Fibroblast of lung (primary cell): Measurements from ENCODE around the gene JMY. TPM values are rescaled to one million over a fixed set of nuclear protein-coding genes. Genes with fewer than 3 reads are reported as not detected.
A peak's percentile ranks its signal among the peaks of the same experiment; 100 is the strongest.

Source experiments
- DNase-seq, 2 donors: peaks; one replicate each; pipeline versions ENCODE4 v3.0.0 to v3.0.0-alpha.2; 2010; ENCODE audit warnings: low read depth in 2 of 2
- H2AFZ ChIP-seq: 2 replicates; pipeline ENCODE4 v1.5.1; 2012; ENCODE audit warnings: low read length, control low read depth, inconsistent platforms
- H3K27ac ChIP-seq: 2 replicates; pipeline ENCODE4 v1.5.1; 2011; ENCODE audit warnings: low read length, control low read depth; ENCODE audit not compliant: insufficient read depth
- H3K27me3 ChIP-seq: 2 replicates; pipeline ENCODE4 v1.5.1; 2011; ENCODE audit warnings: mild to moderate bottlenecking, low read length; ENCODE audit not compliant: control insufficient read depth, insufficient read depth
- H3K36me3 ChIP-seq: 2 replicates; pipeline ENCODE4 v1.5.1; 2011; ENCODE audit warnings: low read length; ENCODE audit not compliant: control insufficient read depth, insufficient read depth
- H3K4me1 ChIP-seq: 2 replicates; pipeline ENCODE4 v1.5.1; 2011; ENCODE audit warnings: low read length; ENCODE audit not compliant: control insufficient read depth, insufficient read depth; ENCODE audit errors: extremely low read depth
- H3K4me2 ChIP-seq: 2 replicates; pipeline ENCODE4 v1.5.1; 2011; ENCODE audit warnings: low read length, control low read depth; ENCODE audit not compliant: insufficient read depth; ENCODE audit errors: extremely low read depth
- H3K4me3 ChIP-seq, 4 experiments: fragments of 200-600 bp in 1 of 4; sonication (generic) in 1 of 4; replicated peaks in 1 of 4; 2 replicates each; pipeline ENCODE4 v1.5.1; 2011 to 2016; ENCODE audit warnings: low read length in 4 of 4, low read depth in 3 of 4, mild to moderate bottlenecking in 3 of 4, control low read depth in 2 of 4, inconsistent platforms in 1 of 4, mixed read lengths in 1 of 4; ENCODE audit not compliant: insufficient read depth in 1 of 4; ENCODE audit errors: control extremely low read depth in 1 of 4
- H3K79me2 ChIP-seq: 2 replicates; pipeline ENCODE4 v1.5.1; 2012; ENCODE audit warnings: mild to moderate bottlenecking, low read length, inconsistent platforms; ENCODE audit not compliant: control insufficient read depth, insufficient read depth
- H3K9ac ChIP-seq: 2 replicates; pipeline ENCODE4 v1.5.1; 2011; ENCODE audit warnings: mild to moderate bottlenecking, low read length, control low read depth; ENCODE audit not compliant: insufficient read depth
- H3K9me3 ChIP-seq: 2 replicates; pipeline ENCODE4 v1.5.1; 2012; ENCODE audit warnings: low read depth, low read length; ENCODE audit not compliant: control insufficient read depth, insufficient read depth
- H4K20me1 ChIP-seq: 2 replicates; pipeline ENCODE4 v1.5.1; 2011; ENCODE audit warnings: low read length; ENCODE audit not compliant: control insufficient read depth, insufficient read depth; ENCODE audit errors: extremely low read depth
- CTCF ChIP-seq, 2 donors: IDR thresholded peaks in 1 of 2; conservative IDR thresholded peaks in 1 of 2; 1 replicate in 1 of 2; 2 replicates in 1 of 2; pipeline ENCODE4 v1.5.1; 2011 to 2012; ENCODE audit warnings: low read length in 2 of 2, control low read depth in 1 of 2, inconsistent platforms in 1 of 2, low read depth in 1 of 2, mild to moderate bottlenecking in 1 of 2
- EZH2 ChIP-seq: IDR thresholded peaks from 2 replicates; pipeline ENCODE4 v1.5.1; 2012; ENCODE audit warnings: low read length, control low read depth, mild to moderate bottlenecking; ENCODE audit errors: missing control alignments
- polyA plus RNA-seq, 2 donors: library from polyadenylated mRNA; depleted of rRNA in 1 of 2; stranded (reverse) in 1 of 2; unstranded in 1 of 2; fragments of >200 nt; gene quantifications; 2 replicates each; pipeline ENCODE4 v1.2.1, GENCODE V29; 2011 to 2012; ENCODE audit warnings: missing spikeins in 1 of 2
- total RNA-seq: library from RNA; depleted of rRNA; stranded (reverse); fragments of >200 nt; gene quantifications from 2 replicates; pipeline ENCODE4 v1.2.1, GENCODE V29; 2014

JMY gene
- total and polyA plus RNA-seq, 2 donors (not counting 1 experiment from before 2014, with no cell fraction given) = 4.1 to 27.2 TPM

- H3K4me2 ChIP-seq = peak overlapping the region; percentile 99
- H3K4me3 ChIP-seq = peak overlapping the region; percentile 71 to 93 (median 78)
- no peaks in the 10 kb centered on the region for H3K9me3 ChIP-seq
- H3K4me1 ChIP-seq = no peaks in the 10 kb centered on the region
- no peaks in the 10 kb centered on the region for H3K36me3 ChIP-seq
- DNase-seq = peak in 1 of 2 donors; percentile 43
- H3K79me2 ChIP-seq = peaks cover 5% of the 10 kb centered on the region
- peak overlapping the region; percentile 67 for H2AFZ ChIP-seq
- no peaks in the 10 kb centered on the region for H3K27me3 ChIP-seq
- peak overlapping the region; percentile 77 for H3K9ac ChIP-seq
- peak overlapping the region; percentile 56 for H3K27ac ChIP-seq
- H4K20me1 ChIP-seq = no peaks in the 10 kb centered on the region
- TF ChIP-seq CTCF (conservative IDR thresholded peaks at IDR 0.05 in 1 of 2, IDR thresholded peaks at IDR 0.05 in 1 of 2; ENCODE audit: low read depth in 1 of 2, low read length in 2 of 2) (no peak), EZH2 (no peak)
Measured at GRCh38 chr5:79236362-79236969, 535 bp downstream of the JMY start.

- peak overlapping the region; percentile 84 for H2AFZ ChIP-seq
- H3K4me3 ChIP-seq = peak overlapping the region; percentile 71 to 93 (median 78)
Measured at GRCh38 chr5:79236970-79237739, 1.2 kb downstream of the JMY start.

More at GRCh38 chr5:79236970-79237739, 1.2 kb downstream of the JMY start:
- H3K36me3 ChIP-seq = no peaks in the 10 kb centered on the region
- H3K4me1 ChIP-seq = no peaks in the 10 kb centered on the region
- no peaks in the 10 kb centered on the region for H3K9me3 ChIP-seq
- H3K27me3 ChIP-seq = no peaks in the 10 kb centered on the region
- peaks cover 5% of the 10 kb centered on the region for H3K79me2 ChIP-seq
- peak overlapping the region; percentile 99 for H3K4me2 ChIP-seq
- peak overlapping the region; percentile 56 for H3K27ac ChIP-seq
- no peaks in the 10 kb centered on the region for H4K20me1 ChIP-seq
- peak overlapping the region; percentile 77 for H3K9ac ChIP-seq
- no peak for TF ChIP-seq EZH2
- no peak for TF ChIP-seq CTCF (conservative IDR thresholded peaks at IDR 0.05 in 1 of 2, IDR thresholded peaks at IDR 0.05 in 1 of 2; ENCODE audit: low read depth in 1 of 2, low read length in 2 of 2)
- peak; percentile 43 to 60 for DNase-seq
